Measurements from ENCODE around the gene RBM12.

- TF ChIP-seq CTCF (IDR thresholded peaks at IDR 0.05; ENCODE audit: insufficient read depth, low read depth, low read length) (no peak), EZH2 (IDR thresholded peaks at IDR 0.05; ENCODE audit: insufficient read depth, low read length) (no peak)
Measured at GRCh38 chr20:35661053-35661452, 3.6 kb downstream of the RBM12 start.

Measured in astrocyte (in vitro differentiated cells and primary cell).